GM12891 (cell line): ENCODE data around the gene ATP13A2.

Experiments used
- POLR2A ChIP-seq: IDR thresholded peaks from 2 replicates; pipeline ENCODE4 v1.6.1; 2011; ENCODE audit warnings: low read depth, low read length, control low read depth
- POLR2AphosphoS5 ChIP-seq: IDR thresholded peaks from 2 replicates; pipeline ENCODE4 v1.6.1; 2011; ENCODE audit warnings: low read depth, low read length, control low read depth
- SPI1 ChIP-seq: IDR thresholded peaks from 2 replicates; pipeline ENCODE4 v1.6.1; 2011; ENCODE audit warnings: low read depth, low read length, control low read depth
- TAF1 ChIP-seq: IDR thresholded peaks from 2 replicates; pipeline ENCODE4 v1.6.1; 2011; ENCODE audit warnings: low read depth, low read length, control low read depth

- TF ChIP-seq POLR2A (no peak), POLR2AphosphoS5 (no peak), SPI1 (no peak), TAF1 (no peak)
Observed at GRCh38 chr1:16982902-16983301, 28.8 kb downstream of the ATP13A2 start.
